H9 (cell line): ENCODE results near the gene MRPL30. TPM values are rescaled to one million over a fixed set of nuclear protein-coding genes. Genes with fewer than 3 reads are reported as not detected.

Experiments
- DNase-seq: peaks from one replicate; pipeline ENCODE4 v3.0.0-alpha.2; 2017
- H2AFZ ChIP-seq: one replicate; pipeline ENCODE4 v1.6.1; 2013; ENCODE audit warnings: mild to moderate bottlenecking, low read length, control low read depth, moderate library complexity
- H2AK5ac ChIP-seq: 2 replicates; pipeline ENCODE4 v1.6.1; 2013; ENCODE audit warnings: low read length, control low read depth, mixed read lengths; ENCODE audit not compliant: insufficient read length
- H2BK120ac ChIP-seq: one replicate; pipeline ENCODE4 v1.6.1; 2013; ENCODE audit warnings: low read depth, mild to moderate bottlenecking, low read length, control low read depth, inconsistent platforms; ENCODE audit not compliant: poor library complexity, severe bottlenecking
- H2BK12ac ChIP-seq: 2 replicates; pipeline ENCODE4 v1.6.1; 2013; ENCODE audit warnings: low read length, control low read depth, mixed read lengths, low read depth; ENCODE audit not compliant: insufficient read length
- H2BK15ac ChIP-seq: 2 replicates; pipeline ENCODE4 v1.6.1; 2013; ENCODE audit warnings: low read depth, low read length, control low read depth
- H2BK20ac ChIP-seq: one replicate; pipeline ENCODE4 v1.6.1; 2013; ENCODE audit warnings: low read depth, mild to moderate bottlenecking, low read length, control low read depth, inconsistent platforms; ENCODE audit not compliant: poor library complexity, severe bottlenecking
- H2BK5ac ChIP-seq: 2 replicates; pipeline ENCODE4 v1.6.1; 2013; ENCODE audit warnings: low read length, control low read depth, mixed read lengths; ENCODE audit not compliant: insufficient read length
- H3K14ac ChIP-seq: 2 replicates; pipeline ENCODE4 v1.6.1; 2013; ENCODE audit warnings: low read length, control low read depth; ENCODE audit not compliant: insufficient read depth
- H3K18ac ChIP-seq: 2 replicates; pipeline ENCODE4 v1.6.1; 2013; ENCODE audit warnings: low read depth, mild to moderate bottlenecking, mixed read lengths, low read length, control low read depth; ENCODE audit not compliant: insufficient read length
- H3K23ac ChIP-seq: 2 replicates; pipeline ENCODE4 v1.6.1; 2013; ENCODE audit warnings: low read length, control low read depth, mixed read lengths, low read depth; ENCODE audit not compliant: insufficient read length
- H3K23me2 ChIP-seq: 2 replicates; pipeline ENCODE4 v1.6.1; 2013; ENCODE audit warnings: low read depth, mild to moderate bottlenecking, mixed read lengths, low read length, control low read depth; ENCODE audit not compliant: insufficient read length, poor library complexity, severe bottlenecking
- H3K27ac ChIP-seq: 2 replicates; pipeline ENCODE4 v1.5.1; 2013; ENCODE audit warnings: low read length, control low read depth, mixed read lengths, low read depth; ENCODE audit not compliant: insufficient read length
- H3K27me3 ChIP-seq: 2 replicates; pipeline ENCODE4 v1.6.1; 2013; ENCODE audit warnings: low read length, control low read depth, inconsistent platforms; ENCODE audit not compliant: insufficient read depth
- H3K4ac ChIP-seq: 2 replicates; pipeline ENCODE4 v1.6.1; 2013; ENCODE audit warnings: low read depth, mild to moderate bottlenecking, control low read depth, inconsistent platforms, low read length, moderate library complexity
- H3K4me1 ChIP-seq: 2 replicates; pipeline ENCODE4 v1.6.1; 2013; ENCODE audit warnings: low read length, control low read depth, inconsistent platforms; ENCODE audit not compliant: insufficient read depth
- H3K4me2 ChIP-seq: 2 replicates; pipeline ENCODE4 v1.6.1; 2013; ENCODE audit warnings: low read length, control low read depth, mixed read lengths; ENCODE audit not compliant: insufficient read length, insufficient read depth
- H3K56ac ChIP-seq: 2 replicates; pipeline ENCODE4 v1.6.1; 2013; ENCODE audit warnings: low read depth, mild to moderate bottlenecking, mixed read lengths, low read length, control low read depth; ENCODE audit not compliant: insufficient read length
- H3K79me1 ChIP-seq: 2 replicates; pipeline ENCODE4 v1.6.1; 2013; ENCODE audit warnings: low read depth, mild to moderate bottlenecking, moderate library complexity, low read length, control low read depth, inconsistent platforms; ENCODE audit not compliant: insufficient read depth, poor library complexity, severe bottlenecking
- H3K79me2 ChIP-seq: 2 replicates; pipeline ENCODE4 v1.6.1; 2013; ENCODE audit warnings: low read length, control low read depth, inconsistent platforms; ENCODE audit not compliant: insufficient read depth
- H3K9ac ChIP-seq: 2 replicates; pipeline ENCODE4 v1.6.1; 2013; ENCODE audit warnings: low read length, control low read depth, mixed read lengths; ENCODE audit not compliant: insufficient read length; ENCODE audit errors: extremely low read depth
- H3K9me3 ChIP-seq: one replicate; pipeline ENCODE4 v1.6.1; 2013; ENCODE audit warnings: low read depth, low read length, inconsistent platforms; ENCODE audit not compliant: control insufficient read depth
- H3T11ph ChIP-seq: one replicate; pipeline ENCODE4 v1.6.1; 2013; ENCODE audit warnings: mild to moderate bottlenecking, low read length, control low read depth, inconsistent platforms
- H4K20me1 ChIP-seq: one replicate; pipeline ENCODE4 v1.6.1; 2013; ENCODE audit not compliant: control insufficient read depth, insufficient read length, insufficient read depth
- H4K5ac ChIP-seq: 2 replicates; pipeline ENCODE4 v1.6.1; 2013; ENCODE audit warnings: low read depth, mild to moderate bottlenecking, mixed read lengths, low read length, control low read depth; ENCODE audit not compliant: insufficient read length
- H4K8ac ChIP-seq: replicated peaks from 2 replicates; pipeline ENCODE4 v1.6.1; 2013; ENCODE audit warnings: low read length, control low read depth, mixed read lengths, low read depth; ENCODE audit not compliant: insufficient read length
- H4K91ac ChIP-seq: 2 replicates; pipeline ENCODE4 v1.6.1; 2013; ENCODE audit warnings: low read depth, mild to moderate bottlenecking, moderate library complexity, mixed read lengths, low read length, control low read depth; ENCODE audit not compliant: insufficient read length
- H3K27ac Mint-ChIP-seq, 3 experiments: 2 replicates in 2 of 3; 3 replicates in 1 of 3; pipeline ENCODE4 v1.8.0; 2020 to 2021; ENCODE audit warnings: mixed read lengths in 3 of 3, mild to moderate bottlenecking in 1 of 3, moderate library complexity in 1 of 3
- H3K27me3 Mint-ChIP-seq: 2 replicates; pipeline ENCODE4 v1.8.0; 2021; ENCODE audit warnings: low read depth, mild to moderate bottlenecking, moderate library complexity, mixed read lengths
- H3K36me3 Mint-ChIP-seq, 3 experiments: 2 replicates in 2 of 3; 3 replicates in 1 of 3; pipeline ENCODE4 v1.8.0; 2020 to 2021; ENCODE audit warnings: low read depth in 3 of 3, mixed read lengths in 3 of 3; ENCODE audit not compliant: insufficient read depth in 1 of 3
- H3K4me1 Mint-ChIP-seq, 2 experiments: 2 replicates each; pipeline ENCODE4 v1.8.0; 2020; ENCODE audit warnings: mixed read lengths in 2 of 2
- H3K4me3 Mint-ChIP-seq, 2 experiments: 2 replicates in 1 of 2; 3 replicates in 1 of 2; pipeline ENCODE4 v1.8.0; 2020 to 2021; ENCODE audit warnings: mild to moderate bottlenecking in 2 of 2, mixed read lengths in 2 of 2, moderate library complexity in 1 of 2
- H3K9me3 Mint-ChIP-seq, 2 experiments: 2 replicates in 1 of 2; 3 replicates in 1 of 2; pipeline ENCODE4 v1.8.0; 2020; ENCODE audit warnings: mild to moderate bottlenecking in 2 of 2, mixed read lengths in 2 of 2, moderate library complexity in 1 of 2
- WGBS: extraction: QIAGEN DNeasy Blood & Tissue Kit; methylation state at CpG from one replicate; pipeline ENCODE4 v1.1.7; 2013; ENCODE audit warnings: missing lambda C conversion rate, low lambda C conversion rate, mixed read lengths; ENCODE audit not compliant: insufficient read length; ENCODE audit errors: extremely low coverage; 5-methylcytosine and 5-hydroxymethylcytosine counted together
- total RNA-seq: library from RNA; stranded (reverse); gene quantifications from 2 replicates; pipeline ENCODE4 v1.2.1, GENCODE V29; 2021
- TF ChIP-seq, protein P1 (sequence below): fragments of 200-600 bp; sonication (generic); conservative IDR thresholded peaks from 3 replicates; pipeline ENCODE4 v1.8.0; 2021; ENCODE audit warnings: antibody characterized with exemption, mild to moderate bottlenecking

The MRPL30 gene
- total RNA-seq, 1 experiment from 2014 or later: 50.8 TPM

DNA sequence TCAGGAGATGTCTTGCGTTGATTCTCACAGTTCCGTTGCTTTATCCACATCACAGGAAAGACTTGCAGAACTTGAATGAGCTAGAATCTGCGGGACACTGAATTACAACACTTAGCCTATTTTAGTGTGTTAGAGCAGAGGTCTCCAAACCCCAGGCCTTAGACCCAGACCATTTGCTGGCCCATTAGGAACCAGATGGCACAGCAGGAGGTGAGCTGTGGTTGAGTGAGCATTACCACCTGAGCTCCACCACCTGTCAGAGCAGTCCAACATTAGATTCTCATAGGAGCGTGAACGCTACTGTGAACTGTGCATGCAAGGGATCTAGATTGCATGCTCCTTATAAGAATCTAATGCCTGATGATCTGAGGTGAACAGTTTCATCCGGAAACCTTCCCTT lies 3.8 kb downstream of the MRPL30 start:
- H3K4me2 ChIP-seq: no peak overlapping the region

More for the DNA sequence above, 3.8 kb downstream of the MRPL30 start:
- no CpG with 5 or more reads among the region's 6 CpGs for WGBS
- TF ChIP-seq, protein P1, sequence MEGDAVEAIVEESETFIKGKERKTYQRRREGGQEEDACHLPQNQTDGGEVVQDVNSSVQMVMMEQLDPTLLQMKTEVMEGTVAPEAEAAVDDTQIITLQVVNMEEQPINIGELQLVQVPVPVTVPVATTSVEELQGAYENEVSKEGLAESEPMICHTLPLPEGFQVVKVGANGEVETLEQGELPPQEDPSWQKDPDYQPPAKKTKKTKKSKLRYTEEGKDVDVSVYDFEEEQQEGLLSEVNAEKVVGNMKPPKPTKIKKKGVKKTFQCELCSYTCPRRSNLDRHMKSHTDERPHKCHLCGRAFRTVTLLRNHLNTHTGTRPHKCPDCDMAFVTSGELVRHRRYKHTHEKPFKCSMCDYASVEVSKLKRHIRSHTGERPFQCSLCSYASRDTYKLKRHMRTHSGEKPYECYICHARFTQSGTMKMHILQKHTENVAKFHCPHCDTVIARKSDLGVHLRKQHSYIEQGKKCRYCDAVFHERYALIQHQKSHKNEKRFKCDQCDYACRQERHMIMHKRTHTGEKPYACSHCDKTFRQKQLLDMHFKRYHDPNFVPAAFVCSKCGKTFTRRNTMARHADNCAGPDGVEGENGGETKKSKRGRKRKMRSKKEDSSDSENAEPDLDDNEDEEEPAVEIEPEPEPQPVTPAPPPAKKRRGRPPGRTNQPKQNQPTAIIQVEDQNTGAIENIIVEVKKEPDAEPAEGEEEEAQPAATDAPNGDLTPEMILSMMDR: no peak
- Histone ChIP-seq H2AK5ac (no peak overlapping the region), H3K27ac (no peak overlapping the region), H3K79me1 (peaks cover 3% of the 10 kb centered on the region), H3K23me2 (peaks cover 3% of the 10 kb centered on the region), H3K4me1 (no peaks in the 10 kb centered on the region), H3K23ac (no peak overlapping the region), H2BK12ac (no peak overlapping the region), H2BK120ac (no peak overlapping the region), H3K14ac (no peak overlapping the region), H3K79me2 (peaks cover 18% of the 10 kb centered on the region; the same call in 1 of the 2 replicates), H2BK20ac (no peak overlapping the region), H3K9me3 (no peaks in the 10 kb centered on the region), H2BK15ac (no peak overlapping the region), H3K9ac (no peak overlapping the region), H4K8ac (no peak overlapping the region), H4K5ac (no peak overlapping the region), H2BK5ac (no peak overlapping the region), H2AFZ (no peak overlapping the region), H3K27me3 (no peaks in the 10 kb centered on the region), H4K91ac (no peak overlapping the region), H3K4ac (no peak overlapping the region), H4K20me1 (no peaks in the 10 kb centered on the region), H3K56ac (no peak overlapping the region), H3K18ac (no peak overlapping the region), H3T11ph (no peak overlapping the region)
- Mint-ChIP-seq H3K9me3 (no peaks in the 10 kb centered on the region), H3K36me3 (peaks cover 15 to 32% (median 18%) of the 10 kb centered on the region in 3 experiments), H3K27me3 (no peaks in the 10 kb centered on the region), H3K4me3 (no peak overlapping the region), H3K4me1 (peaks cover 15 to 18% of the 10 kb centered on the region in 2 experiments), H3K27ac (no peak overlapping the region)
- DNase-seq: no peak
